SJSA1 (cell line): ENCODE measurements around the gene TOP2A. TPM values are rescaled to one million over a fixed set of nuclear protein-coding genes. Genes with fewer than 3 reads are reported as not detected.
A peak's percentile ranks its signal among the peaks of the same experiment; 100 is the strongest.

Experiments
- DNase-seq, 2 experiments: peaks; one replicate each; pipeline ENCODE4 v3.0.0-alpha.2; 2015 to 2020; ENCODE audit warnings: low spot score in 2 of 2, low read depth in 1 of 2
- H3K27ac ChIP-seq: fragments of 250-450 bp; sonication (Bioruptor Pico); 2 replicates; pipeline ENCODE4 v1.5.1; 2020; ENCODE audit warnings: mild to moderate bottlenecking, moderate library complexity
- H3K27me3 ChIP-seq: fragments of 250-450 bp; sonication (Bioruptor Pico); replicated peaks from 2 replicates; pipeline ENCODE4 v1.5.1; 2020; ENCODE audit warnings: mild to moderate bottlenecking, moderate library complexity
- H3K36me3 ChIP-seq: fragments of 250-450 bp; sonication (Bioruptor Pico); 2 replicates; pipeline ENCODE4 v1.5.1; 2020; ENCODE audit warnings: mild to moderate bottlenecking
- H3K4me1 ChIP-seq: fragments of 250-450 bp; sonication (Bioruptor Pico); replicated peaks from 2 replicates; pipeline ENCODE4 v1.6.1; 2021; ENCODE audit warnings: mild to moderate bottlenecking
- H3K4me3 ChIP-seq: fragments of 250-450 bp; sonication (Bioruptor Pico); 2 replicates; pipeline ENCODE4 v1.5.1; 2020; ENCODE audit warnings: mild to moderate bottlenecking
- H3K9me3 ChIP-seq: fragments of 250-450 bp; sonication (Bioruptor Pico); replicated peaks from 2 replicates; pipeline ENCODE4 v1.5.1; 2020; ENCODE audit warnings: mild to moderate bottlenecking
- total RNA-seq: library from RNA; depleted of rRNA; stranded (reverse); fragments of >200 nt; shearing (Covaris generic); gene quantifications from 2 replicates; pipeline ENCODE4 v1.2.3, GENCODE V29; 2014

The TOP2A gene
- total RNA-seq, 1 experiment from 2014 or later = 389 TPM

DNA sequence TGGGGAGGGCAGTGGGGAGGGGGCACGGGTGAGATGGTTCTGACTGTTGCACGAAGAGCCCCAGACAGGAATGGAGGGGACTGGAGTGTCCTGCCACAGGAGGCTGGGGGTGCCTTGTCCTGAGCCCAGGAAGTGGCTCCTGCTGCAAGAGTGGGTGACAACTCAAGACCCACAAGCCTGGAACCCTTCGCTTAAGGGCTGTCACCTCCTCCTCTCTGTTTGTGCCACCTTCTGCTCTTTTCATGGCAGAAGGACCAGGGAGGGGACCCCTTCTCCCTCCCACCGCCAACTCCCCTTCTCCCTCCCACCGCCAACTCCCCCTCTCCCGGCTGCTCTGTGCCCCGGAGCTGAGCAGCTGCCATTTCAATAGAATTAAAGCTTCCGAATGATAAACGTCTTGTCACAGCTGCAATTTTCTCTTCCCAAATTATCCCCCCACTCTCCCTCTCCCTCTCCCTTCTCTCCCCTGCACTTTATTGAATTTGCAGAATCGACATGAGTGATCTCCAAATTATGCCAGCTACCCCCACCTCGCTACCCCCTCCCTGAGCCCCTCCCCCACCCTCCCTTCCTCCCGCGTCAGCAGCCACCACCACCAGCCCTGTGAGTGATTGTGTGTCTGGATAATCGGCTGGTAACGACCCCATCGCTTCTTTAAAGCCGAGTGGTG, 66.9 kb downstream of the TOP2A start:
- no peak for DNase-seq
- H3K4me1 ChIP-seq = peaks cover 20% of the 10 kb centered on the region
- no peak overlapping the region for H3K4me3 ChIP-seq
- H3K27me3 ChIP-seq = no peaks in the 10 kb centered on the region
- no peaks in the 10 kb centered on the region for H3K9me3 ChIP-seq
- H3K27ac ChIP-seq = no peak overlapping the region
- H3K36me3 ChIP-seq = peaks cover 86% of the 10 kb centered on the region

DNA sequence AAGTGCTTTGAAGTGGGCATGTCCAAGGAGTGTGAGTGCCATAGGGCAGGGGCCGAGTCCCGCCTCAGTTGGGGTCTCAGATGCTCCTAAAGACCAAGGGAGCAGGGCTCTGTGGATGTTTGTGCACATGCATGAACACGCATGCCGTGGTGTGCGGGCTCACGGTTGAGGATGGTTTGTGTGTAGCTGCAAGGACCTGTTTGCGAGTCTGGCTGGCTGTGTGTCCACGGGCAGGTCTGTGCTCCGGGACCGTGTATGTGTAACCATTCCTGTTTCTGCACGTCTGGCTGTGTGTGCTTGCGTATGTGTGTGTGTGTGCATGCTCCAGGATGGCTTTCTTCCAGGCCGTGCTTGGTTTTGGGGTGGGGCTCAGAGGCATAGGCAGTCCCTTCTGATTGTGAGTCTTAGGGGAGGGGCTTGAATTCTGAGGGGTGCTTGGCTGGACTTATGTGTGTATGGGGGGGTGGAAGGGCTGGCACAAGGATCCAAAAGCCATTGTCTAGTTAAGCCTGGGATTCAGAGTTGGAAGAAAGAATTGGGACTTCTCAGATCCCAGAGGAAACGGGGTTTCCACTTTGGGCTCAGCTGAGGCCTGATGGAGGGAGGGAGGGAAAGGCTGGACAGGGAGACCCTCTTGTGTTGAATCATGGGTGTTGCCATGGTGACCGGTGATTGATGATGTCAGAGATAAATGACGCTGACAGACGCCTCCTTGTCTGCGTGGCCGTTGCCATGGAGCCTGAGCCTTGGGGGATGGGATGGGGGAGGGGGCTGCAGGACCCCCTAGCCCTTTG, 67.6 kb downstream of the TOP2A start:
- Histone ChIP-seq H3K27me3 (no peaks in the 10 kb centered on the region), H3K27ac (no peak overlapping the region), H3K4me3 (no peak overlapping the region), H3K9me3 (no peaks in the 10 kb centered on the region), H3K36me3 (peaks cover 86% of the 10 kb centered on the region), H3K4me1 (peaks cover 24% of the 10 kb centered on the region)
- DNase-seq = no peak

DNA sequence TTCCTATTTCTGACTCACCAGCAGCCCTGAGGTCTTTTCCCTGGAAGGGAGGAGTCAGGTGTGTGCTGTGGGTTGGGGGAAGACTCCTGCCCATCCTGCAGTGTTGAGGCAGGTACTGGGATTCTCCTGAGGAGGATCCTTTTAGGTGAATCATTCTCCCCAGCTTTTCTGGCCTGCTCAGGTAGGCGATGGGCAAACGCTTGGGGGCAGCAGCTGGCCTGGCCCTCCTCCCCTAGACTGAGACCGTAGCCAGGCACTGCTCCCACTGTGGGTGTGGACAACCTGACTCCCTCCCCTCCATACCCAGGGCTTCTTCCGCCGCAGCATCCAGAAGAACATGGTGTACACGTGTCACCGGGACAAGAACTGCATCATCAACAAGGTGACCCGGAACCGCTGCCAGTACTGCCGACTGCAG, 68.2 kb downstream of the TOP2A start:
- Histone ChIP-seq H3K27ac (no peak overlapping the region), H3K4me3 (no peak overlapping the region), H3K9me3 (no peaks in the 10 kb centered on the region), H3K36me3 (peaks cover 86% of the 10 kb centered on the region), H3K4me1 (peaks cover 27% of the 10 kb centered on the region), H3K27me3 (no peaks in the 10 kb centered on the region)
- DNase-seq = no peak

DNA sequence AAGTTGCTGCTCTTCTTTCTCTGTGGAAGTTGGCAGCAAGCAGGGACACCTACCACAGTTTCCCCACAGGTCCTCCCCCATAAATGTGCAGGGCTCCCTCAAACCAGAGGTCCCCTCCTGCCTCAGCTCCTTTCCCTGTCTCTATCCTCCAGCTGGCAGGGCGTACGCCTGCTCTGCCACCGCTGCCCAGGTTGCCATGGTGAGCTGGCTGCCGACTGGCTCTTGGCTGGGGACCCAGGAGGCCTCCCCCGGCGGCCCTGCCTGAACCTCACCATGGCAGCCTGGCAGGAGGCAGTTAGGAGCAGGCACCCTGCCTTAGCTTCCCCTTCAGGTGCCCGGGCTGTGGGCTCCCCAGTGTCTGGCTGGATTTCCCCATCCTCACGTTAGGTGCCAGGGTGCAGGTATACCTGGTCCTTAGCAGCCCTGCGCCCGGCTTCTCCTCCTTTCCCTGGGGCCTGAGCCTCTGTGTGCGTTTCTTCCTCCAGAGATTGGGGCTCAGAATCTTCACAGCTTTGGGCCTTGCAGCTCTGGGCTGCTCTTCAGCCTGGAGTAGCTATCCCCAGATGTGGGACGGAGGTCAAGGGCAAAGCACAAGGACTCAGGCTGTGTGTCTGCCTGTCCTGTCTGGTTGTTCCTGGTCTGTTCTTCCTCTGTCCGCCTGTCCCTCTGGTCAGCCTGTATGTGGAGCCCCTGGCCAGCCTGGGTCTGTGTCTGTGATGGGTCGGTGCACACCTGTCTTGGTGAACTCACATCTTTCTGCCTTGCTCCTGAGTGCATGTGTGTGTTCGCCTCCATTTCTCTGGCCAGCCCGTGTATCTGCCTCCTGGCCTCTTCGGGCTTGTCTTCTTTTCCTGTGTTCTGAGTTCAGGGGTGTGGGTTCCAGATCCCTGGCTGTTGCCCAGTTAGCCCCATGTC, 68.9 kb downstream of the TOP2A start:
- Histone ChIP-seq H3K27ac (no peak overlapping the region), H3K9me3 (no peaks in the 10 kb centered on the region), H3K36me3 (peaks cover 86% of the 10 kb centered on the region), H3K4me3 (no peak overlapping the region), H3K27me3 (no peaks in the 10 kb centered on the region), H3K4me1 (peaks cover 33% of the 10 kb centered on the region)
- DNase-seq = no peak

DNA sequence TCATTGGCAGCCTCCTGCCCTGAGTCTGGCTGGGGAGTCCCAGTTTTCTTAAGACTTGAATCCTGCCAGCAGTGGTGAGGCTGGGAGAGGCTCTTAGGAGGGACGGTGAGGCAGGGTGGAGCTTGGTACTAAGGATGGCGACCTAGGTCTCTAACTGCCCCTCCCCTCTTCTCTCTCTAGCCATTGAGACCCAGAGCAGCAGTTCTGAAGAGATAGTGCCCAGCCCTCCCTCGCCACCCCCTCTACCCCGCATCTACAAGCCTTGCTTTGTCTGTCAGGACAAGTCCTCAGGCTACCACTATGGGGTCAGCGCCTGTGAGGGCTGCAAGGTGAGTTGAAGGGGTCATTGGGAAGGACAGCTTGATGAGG, 69.6 kb downstream of the TOP2A start:
- H3K36me3 ChIP-seq = peaks cover 85% of the 10 kb centered on the region
- no peak overlapping the region for H3K4me3 ChIP-seq
- no peak for DNase-seq
- no peak overlapping the region for H3K27ac ChIP-seq
- H3K4me1 ChIP-seq = peaks cover 40% of the 10 kb centered on the region
- no peaks in the 10 kb centered on the region for H3K9me3 ChIP-seq
- H3K27me3 ChIP-seq = no peaks in the 10 kb centered on the region

DNA sequence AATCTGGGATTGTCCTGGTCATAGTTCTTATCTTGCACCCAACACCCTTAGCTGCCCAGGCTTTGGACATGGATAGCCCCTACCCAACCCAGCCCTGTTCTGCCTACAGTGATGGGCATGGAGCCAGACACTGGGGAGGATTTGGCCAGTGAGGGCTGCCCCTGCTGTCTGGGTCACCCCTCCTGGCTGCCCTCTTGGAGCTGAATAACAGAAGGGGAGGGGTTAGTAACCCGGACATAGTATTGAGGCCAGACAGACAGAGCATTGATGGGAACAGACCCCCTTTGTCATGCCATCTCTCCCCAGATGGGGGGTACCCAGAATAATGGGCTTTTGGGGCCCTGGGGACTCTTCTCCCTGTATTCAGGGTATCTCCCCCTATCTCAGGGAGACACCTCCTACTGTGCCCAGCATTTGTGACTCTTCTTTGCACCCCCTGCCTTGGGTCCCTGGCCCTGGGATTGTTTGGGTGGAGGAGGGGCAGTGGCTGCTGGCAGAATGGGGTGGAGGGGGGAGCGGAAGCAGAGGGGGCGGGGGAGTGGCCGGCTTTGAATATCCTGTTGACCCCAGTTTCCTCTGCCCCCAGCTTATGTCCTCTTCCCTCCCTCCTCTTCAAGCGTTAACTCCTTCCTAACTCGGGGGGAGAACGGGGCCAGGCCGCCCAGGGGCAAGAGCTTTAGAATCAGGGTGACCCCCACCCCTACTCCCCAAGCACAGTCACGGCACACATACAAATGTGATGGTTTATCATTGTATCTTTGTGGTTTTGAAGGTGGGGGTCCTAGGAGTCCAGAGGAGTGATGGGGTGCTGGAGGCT, 70.2 kb downstream of the TOP2A start:
- no peaks in the 10 kb centered on the region for H3K27me3 ChIP-seq
- peaks cover 46% of the 10 kb centered on the region for H3K4me1 ChIP-seq
- H3K36me3 ChIP-seq = peaks cover 85% of the 10 kb centered on the region
- no peak overlapping the region for H3K4me3 ChIP-seq
- H3K27ac ChIP-seq = no peak overlapping the region
- no peaks in the 10 kb centered on the region for H3K9me3 ChIP-seq
- no peak for DNase-seq

DNA sequence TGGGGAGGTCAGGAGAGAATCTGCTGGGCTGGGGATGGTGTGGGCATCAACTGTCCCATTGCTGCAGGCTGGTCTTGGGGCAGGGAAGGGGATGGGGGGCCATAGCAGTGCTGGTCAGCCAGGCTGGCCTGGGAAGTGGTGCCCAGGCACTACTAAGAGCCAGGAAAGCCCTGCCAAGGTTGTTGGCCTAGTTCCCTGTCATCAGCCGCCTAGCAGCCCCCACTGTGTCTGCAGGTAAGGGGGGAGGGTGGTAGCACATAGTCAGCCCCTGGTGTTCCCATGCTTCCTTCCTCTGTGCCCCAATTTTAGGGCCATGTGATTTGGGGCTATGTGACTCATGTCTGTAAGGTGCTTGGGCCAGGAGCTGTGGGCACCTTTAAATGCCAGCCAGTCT, 70.9 kb downstream of the TOP2A start:
- Histone ChIP-seq H3K4me1 (peaks cover 52% of the 10 kb centered on the region), H3K4me3 (no peak overlapping the region), H3K36me3 (peaks cover 81% of the 10 kb centered on the region), H3K9me3 (no peaks in the 10 kb centered on the region), H3K27ac (no peak overlapping the region), H3K27me3 (no peaks in the 10 kb centered on the region)
- DNase-seq = no peak

DNA sequence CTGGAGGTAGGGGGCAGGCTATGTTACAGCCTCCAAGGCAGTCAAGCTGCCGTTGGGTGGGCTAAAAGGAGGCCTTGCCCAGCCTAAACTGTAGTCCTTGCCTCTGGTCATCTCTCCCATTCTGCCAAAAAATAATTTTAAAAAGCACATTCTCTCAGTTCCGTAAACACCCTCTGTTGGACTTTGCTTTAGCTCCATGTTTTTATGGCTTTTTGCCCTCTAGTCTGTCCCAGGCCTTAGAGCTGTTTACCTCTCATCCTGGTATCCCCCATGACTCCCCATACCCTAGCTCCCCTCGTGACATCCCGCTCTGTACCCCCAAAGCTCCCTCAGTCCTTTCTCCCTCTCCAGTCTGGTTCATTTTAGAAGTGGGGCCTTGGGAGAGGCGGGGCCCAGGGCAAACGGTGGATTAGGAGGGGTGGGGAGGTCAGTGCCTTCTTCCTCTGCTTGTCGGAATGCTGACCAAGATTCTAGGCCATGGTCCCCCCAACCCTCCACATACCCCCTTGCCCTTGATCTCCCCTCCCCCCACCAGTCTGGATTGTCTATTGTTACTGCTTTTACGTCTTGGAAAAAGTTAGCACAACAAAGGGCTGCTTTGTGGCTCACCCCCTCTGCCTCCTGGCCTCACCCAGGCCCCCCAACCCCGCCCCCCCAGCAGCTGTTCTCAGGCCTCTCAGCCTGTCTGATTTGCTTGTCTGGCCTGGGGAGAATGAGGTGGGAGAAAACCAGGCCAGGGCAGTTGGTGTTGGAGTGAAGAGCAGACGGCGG, 71.5 kb downstream of the TOP2A start:
- DNase-seq = no peak
- no peak overlapping the region for H3K4me3 ChIP-seq
- no peak overlapping the region for H3K27ac ChIP-seq
- H3K9me3 ChIP-seq = no peaks in the 10 kb centered on the region
- no peaks in the 10 kb centered on the region for H3K27me3 ChIP-seq
- peaks cover 79% of the 10 kb centered on the region for H3K36me3 ChIP-seq
- peaks cover 58% of the 10 kb centered on the region for H3K4me1 ChIP-seq

DNA sequence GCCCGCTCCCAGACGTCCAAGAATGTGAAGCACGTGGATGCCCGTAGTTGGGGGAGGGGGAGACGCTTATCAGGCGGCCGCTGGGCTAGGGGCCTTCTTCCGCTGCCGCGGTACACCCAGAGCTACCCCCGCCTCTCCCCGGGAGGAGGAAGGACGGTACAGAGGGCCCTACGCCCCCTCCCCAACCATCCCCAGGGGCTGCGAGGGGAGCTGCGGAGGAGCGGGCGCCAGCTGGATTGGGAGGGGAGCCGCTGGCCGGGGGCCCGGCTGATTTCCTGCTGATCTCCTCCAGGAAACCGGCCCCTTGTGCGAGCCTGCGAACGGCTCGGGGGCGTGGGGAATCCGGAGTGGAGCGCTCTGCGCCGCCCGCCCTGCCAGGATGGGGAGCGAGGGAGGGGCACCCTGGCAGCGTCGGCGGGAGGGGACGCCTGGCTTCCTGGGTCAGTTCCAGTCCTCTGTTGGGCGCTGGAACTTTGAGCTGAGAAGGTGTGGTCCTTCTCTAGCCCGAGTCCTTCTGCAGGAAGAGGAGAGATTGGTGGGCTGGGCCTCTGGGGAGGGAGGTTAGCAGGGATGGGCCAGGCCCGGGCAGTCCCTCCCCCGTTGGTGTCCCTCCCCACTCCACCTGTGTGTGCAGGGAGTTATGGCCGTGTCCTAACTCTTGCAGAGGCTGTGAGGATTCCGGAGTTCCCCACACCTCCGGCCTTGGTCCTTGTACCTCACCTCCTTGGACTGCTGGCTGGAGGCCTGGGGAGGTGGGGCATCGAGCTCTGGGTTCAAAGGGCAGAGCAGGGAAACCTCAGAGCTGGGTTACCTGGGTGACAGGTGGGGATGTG, 72.3 kb downstream of the TOP2A start:
- Histone ChIP-seq H3K27me3 (no peaks in the 10 kb centered on the region), H3K36me3 (peaks cover 81% of the 10 kb centered on the region), H3K4me3 (no peak overlapping the region), H3K9me3 (no peaks in the 10 kb centered on the region), H3K4me1 (peaks cover 65% of the 10 kb centered on the region), H3K27ac (peak overlapping the region; percentile 24; the same call in 1 of the 2 replicates)
- peak in 1 of 2 experiments; percentile 46 for DNase-seq

DNA sequence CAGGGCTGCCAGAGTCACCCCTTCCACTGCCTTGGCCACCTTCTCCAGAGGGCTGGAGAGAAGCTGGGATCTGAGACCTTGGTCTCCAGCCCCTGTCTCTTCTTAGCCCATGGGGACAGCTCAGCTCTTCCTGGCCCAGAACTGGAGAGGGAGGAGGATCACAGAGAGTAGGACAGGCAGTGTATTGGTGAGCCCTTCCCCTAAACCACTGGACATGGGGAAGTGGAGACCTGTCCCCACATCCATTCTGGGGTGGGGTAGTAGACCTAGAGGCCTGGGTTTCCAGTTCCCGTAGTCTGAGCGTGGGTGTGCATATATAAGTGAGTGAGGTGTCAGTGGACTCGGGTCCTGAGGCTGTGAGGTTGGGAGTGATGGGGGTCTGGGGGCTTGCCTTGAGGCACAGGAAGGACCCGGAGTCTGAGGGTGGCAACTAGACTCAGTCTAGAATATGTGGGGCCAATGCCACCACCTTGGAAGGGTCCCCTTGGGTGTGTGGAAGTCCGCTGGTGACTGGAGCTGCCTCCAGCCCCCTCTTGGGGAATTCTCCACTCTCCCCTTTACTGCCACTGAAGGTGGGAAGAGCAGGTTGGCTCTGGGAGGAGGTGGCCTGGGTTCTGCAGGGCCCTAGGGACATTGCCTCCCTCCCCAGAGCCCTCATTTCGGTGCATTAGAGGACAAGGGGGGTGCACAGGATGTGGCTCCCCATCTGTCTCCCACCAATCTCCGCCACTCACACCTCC, 73.1 kb downstream of the TOP2A start:
- peaks cover 81% of the 10 kb centered on the region for H3K36me3 ChIP-seq
- DNase-seq = no peak
- no peaks in the 10 kb centered on the region for H3K9me3 ChIP-seq
- no peaks in the 10 kb centered on the region for H3K27me3 ChIP-seq
- peaks cover 65% of the 10 kb centered on the region for H3K4me1 ChIP-seq
- peak overlapping the region; percentile 24; the same call in 1 of the 2 replicates for H3K27ac ChIP-seq
- no peak overlapping the region for H3K4me3 ChIP-seq

DNA sequence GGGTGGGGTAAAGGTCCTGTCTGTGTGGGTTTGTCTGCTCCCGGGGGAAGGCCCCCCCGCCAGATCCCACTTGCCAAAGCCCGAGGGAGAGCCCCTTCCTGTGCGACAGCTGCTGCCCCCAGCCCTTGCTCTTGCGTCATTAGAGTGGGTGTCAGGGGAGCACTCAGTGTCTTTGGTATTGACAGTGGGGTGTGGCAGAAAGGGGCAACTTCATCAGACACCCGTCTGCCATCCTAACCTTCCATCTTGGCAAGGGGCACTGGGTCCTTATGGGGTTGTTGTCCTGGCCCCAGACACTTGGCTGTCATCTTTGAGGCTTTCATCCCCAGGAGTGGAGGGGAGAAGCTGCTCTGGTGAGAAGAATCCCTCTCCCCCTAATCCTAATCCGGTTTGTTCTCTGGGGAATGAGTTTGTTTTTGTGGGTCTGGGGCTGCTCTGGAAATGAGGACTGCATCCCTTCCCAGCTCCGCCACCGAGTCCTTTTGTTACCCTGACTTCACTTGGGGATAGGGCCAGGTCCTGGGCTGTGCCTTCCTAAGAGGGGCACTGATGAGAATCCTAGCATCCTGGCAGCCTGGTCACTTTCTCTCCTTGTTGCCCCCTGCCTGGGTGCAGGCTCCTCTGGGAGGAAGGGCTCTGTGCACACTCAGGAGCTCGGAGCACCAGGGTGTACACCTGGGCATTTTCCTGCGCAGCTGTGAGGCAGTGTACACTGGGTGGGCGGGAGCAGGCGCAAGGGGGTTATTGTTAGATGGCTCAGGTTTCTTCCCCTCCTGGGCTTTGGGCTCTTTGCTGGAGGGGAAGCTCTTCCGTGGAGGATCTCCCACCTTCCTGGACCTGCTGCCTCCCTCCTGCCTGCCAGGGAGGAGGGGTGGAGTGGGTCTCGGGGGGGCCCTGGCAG, 74.2 kb downstream of the TOP2A start:
- Histone ChIP-seq H3K4me3 (no peak overlapping the region), H3K36me3 (peaks cover 81% of the 10 kb centered on the region), H3K27ac (no peak overlapping the region), H3K27me3 (no peaks in the 10 kb centered on the region), H3K4me1 (peaks cover 65% of the 10 kb centered on the region), H3K9me3 (no peaks in the 10 kb centered on the region)
- DNase-seq = no peak
